GM21390 (cell line): Measurements from ENCODE around the gene H3-3A.

Experiments
- ATAC-seq: cut with Tn5 transposase; IDR thresholded peaks from one replicate; pipeline ENCODE4 v1.9.1; 2021; ENCODE audit not compliant: unreplicated experiment

H3-3A gene

DNA sequence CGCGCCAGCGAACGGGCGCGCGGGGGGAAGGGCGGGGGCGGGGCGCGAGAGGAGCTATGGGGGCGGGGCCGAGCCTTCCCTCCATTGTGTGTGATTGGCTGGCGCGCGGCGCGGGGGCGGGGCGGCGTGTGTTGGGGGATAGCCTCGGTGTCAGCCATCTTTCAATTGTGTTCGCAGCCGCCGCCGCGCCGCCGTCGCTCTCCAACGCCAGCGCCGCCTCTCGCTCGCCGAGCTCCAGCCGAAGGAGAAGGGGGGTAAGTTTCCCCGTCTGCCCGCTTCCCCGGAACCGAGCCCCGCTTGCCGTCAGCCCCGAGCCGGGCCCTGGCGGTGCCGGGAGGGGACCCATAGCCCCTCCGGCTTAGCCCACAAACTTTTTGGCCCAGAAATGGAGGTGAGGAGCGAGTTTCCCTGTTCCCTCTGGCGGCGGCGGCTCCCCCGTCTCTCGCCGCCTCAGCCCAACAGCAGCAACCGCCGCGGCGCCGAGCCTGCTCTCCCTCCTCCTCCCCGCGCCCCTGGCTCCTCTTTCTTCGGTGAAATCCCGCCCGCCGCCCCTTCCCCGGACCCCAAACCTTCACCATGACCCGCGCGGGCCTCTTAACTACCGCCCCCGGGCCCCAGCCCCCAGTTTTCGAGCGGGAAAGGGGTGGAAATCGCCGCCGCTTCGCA, at the start of gene H3-3A:
Gene H3-3A, plus strand, starts transcription at position 159 of the 666 bp plus-strand sequence. CDS start 1,636 bp downstream, outside the sequence.
- peak; percentile 70 for ATAC-seq

GRCh38 chr1:226017070-226017469, 45.4 kb upstream of the H3-3A start:
- no peak for ATAC-seq

DNA sequence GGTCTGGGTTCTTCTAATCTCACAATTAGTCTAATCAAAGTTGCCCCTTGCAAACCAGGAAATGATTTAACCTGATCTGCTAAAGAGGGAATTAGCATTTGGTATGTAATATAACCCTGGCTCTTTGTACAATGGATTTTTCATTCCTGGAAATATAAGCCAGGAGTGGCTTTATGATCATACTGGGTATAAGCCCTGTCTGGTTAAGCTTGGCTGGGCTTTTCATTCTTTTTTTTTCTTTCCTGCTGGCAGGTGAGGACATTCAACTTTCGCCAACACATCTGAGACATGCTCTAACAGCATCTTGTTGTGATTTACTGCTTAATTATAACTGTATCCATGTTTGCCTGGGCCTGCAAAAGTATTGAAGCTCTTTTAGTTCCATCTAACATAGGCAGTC, 42.9 kb upstream of the H3-3A start:
- no peak for ATAC-seq

DNA sequence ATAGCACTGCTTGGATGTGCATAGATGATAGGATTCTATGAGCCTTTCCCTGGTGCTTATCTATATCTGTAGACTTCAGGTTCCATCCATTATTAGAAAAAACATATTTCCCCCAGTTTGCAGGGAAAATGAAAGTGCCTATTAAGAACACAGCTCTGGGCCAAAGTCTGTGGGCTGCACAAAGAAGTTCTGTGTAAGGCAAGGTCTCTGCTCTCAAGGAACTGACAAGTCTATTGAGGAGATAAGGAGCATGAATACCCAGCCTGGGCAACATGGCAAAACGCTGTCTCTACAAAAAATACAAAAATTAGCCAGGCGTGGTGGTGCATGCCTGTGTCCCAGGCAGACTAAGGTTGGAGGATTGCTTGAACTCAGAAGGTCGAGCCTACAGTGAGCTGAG, 41.1 kb upstream of the H3-3A start:
- no peak for ATAC-seq

GRCh38 chr1:226021801-226022200, 40.7 kb upstream of the H3-3A start:
- ATAC-seq, result no peak

- ATAC-seq, result no peak
Measured at GRCh38 chr1:226023735-226024134, 38.8 kb upstream of the H3-3A start.

GRCh38 chr1:226026833-226027232, 35.7 kb upstream of the H3-3A start:
- no peak for ATAC-seq

- no peak for ATAC-seq
Measured at GRCh38 chr1:226027538-226028217, 34.8 kb upstream of the H3-3A start.

DNA sequence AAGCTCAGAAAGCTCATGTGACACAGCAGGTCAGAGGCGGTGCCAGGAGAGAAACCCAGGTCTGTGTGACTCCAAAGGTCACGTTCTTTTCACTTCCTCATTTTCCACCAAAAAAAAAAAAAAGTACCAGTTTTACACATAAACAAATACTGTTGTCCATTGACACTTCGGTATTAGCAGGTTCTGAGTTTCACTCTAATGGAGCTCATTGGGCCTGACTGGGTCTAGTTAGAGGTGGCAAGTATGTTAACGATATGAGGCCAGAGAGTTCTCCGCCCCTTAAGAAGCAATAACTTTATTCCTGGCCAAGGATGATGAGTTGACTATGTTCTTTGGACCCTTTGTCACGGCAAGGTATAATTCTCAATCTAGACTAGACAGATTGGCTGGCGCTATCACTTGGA, 33.4 kb upstream of the H3-3A start:
- ATAC-seq, result peak; percentile 78

- no peak for ATAC-seq
Measured at GRCh38 chr1:226029568-226030225, 32.8 kb upstream of the H3-3A start.

DNA sequence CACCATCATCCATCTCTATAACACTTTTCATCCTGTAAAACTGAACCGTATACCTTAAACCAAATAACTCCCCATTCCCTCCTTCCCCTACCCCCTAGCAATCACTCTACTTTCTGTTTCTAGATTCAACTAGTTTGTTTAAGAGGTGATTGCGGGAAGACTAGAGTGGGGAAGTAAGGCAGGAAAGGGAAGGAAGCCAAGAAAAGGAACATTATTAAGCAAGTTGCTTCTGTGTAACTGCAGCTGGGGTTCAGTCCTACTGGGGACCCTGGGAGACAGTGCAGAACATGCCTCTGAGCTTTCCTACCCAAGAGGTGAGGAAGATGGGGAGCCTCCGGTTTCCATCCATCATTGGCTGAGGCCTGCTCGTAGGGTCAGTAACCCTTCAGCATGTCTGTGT, 28.9 kb upstream of the H3-3A start:
- ATAC-seq, result no peak

GRCh38 chr1:226033991-226034390, 28.5 kb upstream of the H3-3A start:
- ATAC-seq, result no peak

GRCh38 chr1:226034482-226034881, 28.0 kb upstream of the H3-3A start:
- ATAC-seq, result no peak

GRCh38 chr1:226035915-226036314, 26.6 kb upstream of the H3-3A start:
- ATAC-seq, result no peak

DNA sequence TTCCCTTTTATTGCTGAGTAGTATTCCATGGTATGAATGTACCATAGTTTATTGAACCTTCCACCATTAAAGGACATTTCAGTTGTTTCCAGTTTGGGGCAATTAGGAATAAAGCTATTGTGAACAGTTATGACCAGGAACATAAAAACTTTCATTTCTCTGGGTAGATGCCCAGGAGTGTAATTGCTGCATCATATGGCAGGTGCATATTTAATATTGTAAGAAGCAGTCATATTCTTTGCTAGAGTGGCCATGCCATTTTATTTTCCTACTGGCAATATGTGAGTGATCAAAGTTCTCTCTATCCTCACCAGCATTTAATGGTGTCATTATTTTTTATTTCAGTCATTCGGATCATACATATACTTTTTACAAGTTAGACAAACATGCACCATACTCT, 23.9 kb upstream of the H3-3A start:
- no peak for ATAC-seq

DNA sequence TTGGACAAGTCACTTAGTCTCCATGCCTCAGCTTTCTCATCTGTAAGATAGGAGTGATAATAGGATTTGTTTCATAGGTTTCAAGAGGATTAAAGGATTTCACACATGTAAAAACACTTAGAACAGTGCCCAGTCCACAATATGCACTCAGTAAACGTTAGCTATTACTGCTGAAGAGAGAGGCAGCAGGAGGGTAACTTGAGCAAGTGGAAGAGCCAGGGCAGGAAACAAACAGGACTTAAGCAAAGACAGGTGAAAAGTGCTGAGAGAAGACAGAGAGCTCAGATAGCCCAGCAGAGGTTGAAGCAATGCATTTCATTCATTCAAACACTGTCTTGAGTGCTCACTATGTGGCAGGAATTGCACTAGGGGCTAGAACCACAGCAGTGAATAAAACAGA, 21.1 kb upstream of the H3-3A start:
- no peak for ATAC-seq

- no peak for ATAC-seq
Measured at GRCh38 chr1:226044514-226045101, 17.9 kb upstream of the H3-3A start.

- ATAC-seq, result no peak
Measured at GRCh38 chr1:226046240-226046639, 16.3 kb upstream of the H3-3A start.

DNA sequence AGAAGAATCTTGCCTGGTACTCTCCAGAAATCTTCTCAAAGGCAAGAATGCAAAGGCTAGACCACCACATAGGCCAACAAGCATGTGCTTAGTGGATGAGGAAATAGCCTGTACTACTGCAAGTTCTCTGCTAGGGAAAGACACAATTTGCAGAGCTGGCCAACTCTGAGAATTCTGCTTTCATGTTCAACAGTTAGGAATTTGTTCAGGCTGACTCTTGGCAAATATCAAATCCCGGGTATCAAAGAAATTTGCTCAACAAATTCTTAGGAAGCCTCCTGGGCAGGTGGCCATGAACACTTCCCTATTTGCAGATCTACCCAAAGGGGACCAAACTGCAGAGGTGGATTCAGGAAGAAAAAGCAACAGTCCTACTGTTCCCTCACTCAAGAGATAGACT, 15.0 kb upstream of the H3-3A start:
- ATAC-seq, result no peak

DNA sequence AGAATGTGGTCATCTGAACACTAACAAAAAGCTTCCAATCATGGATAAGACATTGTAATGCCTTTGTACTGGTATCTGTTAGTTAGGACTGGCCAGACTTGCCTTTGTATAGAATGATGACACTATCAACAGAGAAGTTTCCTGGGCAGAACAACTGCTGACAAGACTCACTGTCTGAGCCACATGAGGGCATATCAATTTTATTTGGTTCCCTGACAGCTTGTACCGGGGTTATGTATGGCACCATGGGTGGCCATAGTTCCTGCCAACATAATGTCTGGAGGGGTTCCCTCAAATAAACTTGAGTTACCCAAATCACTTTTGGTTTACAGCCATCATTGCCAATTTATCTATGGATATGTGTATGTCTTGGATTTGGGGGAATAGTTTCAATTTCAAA, 13.6 kb upstream of the H3-3A start:
- no peak for ATAC-seq

- ATAC-seq, result no peak
Measured at GRCh38 chr1:226050133-226050532, 12.4 kb upstream of the H3-3A start.

- no peak for ATAC-seq
Measured at GRCh38 chr1:226051365-226051764, 11.2 kb upstream of the H3-3A start.
